IPS-NIHi7 (cell line): ENCODE data around the gene ZBTB44.

Experiments
- DNase-seq: peaks from one replicate; pipeline ENCODE4 v3.0.0; 2012; ENCODE audit warnings: mixed read lengths; ENCODE audit errors: extremely low spot score

ZBTB44 gene

DNA sequence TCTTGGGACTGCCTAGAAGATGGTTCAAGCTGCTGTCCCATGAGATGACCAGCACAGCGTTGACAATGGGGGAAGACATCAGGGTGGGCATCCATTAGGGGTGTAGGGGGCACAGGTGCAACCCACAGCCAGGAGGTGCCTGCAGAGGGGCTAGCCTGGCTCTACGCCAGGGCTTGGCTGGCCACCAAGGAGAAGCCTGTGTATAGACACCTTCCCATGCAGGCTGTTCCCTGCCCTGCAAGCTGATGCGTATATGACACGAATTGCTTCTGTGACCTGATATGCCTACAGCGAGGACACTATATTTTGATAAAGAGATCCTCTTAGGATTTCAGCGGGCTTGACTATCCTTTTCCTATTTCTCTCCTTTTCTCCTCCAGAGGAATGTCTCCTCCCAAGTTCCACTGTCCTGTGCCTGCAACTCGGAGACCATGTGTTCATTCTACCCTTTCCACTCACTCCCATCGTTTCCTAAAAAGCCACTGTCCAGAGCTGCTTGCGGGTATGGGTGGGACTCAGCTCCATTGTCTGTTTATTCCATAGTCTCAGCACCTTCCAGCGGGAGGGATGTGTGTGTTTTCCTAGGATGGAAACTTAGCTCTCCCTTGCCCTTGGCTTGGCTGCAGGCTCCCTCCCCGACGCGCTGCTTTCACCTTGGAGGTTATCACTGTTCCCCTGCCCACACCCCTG is 99.0 kb downstream of the ZBTB44 start:
- peak; percentile 8 for DNase-seq

DNA sequence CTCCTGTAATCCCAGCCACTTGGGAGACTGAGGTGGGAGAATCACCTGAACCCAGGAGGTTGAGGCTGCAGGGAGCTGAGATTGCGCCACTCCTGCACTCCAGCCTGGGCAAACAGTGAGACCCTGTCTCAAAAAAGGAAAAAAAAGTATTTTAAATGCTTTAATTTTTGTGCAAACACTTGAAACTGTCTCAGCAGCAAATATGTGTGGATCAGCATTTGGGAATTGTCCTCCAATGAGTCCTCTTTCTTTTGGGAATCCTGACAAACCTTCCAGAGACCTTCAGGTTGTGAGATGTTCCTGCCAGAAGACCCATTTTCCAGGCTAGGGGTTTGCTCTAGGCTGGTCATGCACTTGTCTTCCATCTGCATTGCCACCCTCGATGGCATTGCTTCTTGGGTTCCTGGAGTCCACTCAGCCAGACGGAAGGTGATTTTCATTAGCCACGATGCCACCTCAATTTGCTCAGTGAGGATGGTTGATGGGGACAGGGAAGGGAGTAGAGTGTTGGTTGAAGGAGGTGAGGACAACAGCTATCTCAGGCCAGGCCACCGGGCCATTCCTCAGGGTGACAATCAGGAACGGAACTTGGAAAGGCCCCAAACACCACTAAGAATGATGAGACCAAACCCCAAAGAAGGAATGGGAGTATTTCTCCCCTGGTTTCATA is 99.7 kb downstream of the ZBTB44 start:
- DNase-seq = peak; percentile 4

DNA sequence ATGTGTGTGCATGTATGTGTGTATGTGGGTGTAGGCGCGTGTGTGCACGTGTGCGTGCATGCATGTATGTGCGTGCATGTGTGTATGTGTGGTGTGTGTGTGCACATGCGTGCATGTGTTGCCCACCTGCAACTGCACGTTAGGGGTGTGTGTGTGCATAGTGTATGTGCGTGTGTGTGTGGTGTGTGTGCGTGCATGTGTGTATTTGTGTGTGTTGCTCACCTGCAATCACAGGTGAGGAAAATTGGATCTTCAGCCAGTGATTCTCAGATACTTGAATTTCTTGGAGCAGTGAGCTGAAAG is 100.8 kb downstream of the ZBTB44 start:
- DNase-seq = no peak

DNA sequence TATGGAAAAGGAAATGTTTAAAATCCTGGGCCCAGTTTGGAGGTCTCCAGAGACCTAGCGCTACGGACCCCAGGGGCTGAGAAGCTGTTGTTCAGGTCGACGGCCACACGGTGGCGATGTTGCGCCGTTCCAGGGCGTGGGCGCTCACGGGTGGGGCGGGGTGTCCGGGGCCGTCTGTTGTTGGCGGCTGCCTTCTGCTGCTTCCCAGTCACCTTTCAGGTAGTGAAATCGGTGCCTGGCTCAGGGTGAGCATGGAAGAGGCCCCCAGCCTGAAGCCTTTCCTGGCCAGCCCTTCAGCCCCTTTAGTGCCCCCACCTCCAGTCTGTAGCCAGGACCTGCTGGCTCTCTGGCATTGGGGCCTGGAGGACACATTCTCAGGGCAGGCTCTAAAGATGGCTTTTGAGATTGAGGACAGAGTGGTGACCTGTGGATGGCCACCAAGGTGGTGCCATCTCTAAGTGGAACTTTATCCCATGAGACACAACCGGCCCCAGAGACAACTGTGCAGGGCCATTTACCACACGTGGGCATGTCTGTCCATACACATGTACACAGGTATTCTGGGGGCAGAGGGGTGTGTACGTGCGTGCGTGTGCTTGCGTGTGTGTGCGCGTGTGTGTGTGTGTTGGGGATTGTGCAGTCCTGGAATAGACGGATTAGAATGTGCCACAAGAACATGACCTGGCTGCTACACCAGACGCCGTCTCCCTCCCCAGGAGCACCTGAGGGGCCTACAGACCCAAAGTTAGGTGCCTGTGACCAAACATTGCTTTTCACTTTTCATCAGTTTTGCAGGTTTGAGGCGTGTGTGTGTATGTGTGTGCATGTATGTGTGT is 101.4 kb downstream of the ZBTB44 start:
- DNase-seq = peak; percentile 94

DNA sequence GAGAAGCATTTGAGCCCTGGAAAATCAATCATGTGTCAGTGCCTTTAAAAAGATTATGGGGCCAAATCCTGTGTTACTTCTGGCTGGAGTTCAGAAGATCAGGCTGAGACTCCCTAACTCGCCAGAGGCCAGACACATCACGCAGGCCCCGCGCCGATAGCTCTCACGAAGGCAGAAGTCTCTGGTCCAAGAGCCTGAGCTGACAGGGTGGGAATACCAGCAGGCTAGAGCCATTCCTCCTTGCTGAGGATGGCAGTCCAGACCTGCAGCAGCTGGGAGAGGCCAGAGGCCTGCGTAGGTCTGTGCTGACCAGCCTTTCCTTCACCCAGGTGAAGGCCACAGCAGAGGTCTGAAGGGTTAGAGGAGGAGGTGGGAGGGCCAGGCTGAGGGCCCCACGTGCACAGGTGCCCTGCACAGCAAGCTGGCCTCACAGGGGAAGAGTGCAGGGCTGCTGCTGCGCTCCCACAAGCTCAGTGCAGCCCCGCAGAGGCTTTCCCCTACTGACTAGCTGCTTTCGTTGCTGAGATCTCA is 102.2 kb downstream of the ZBTB44 start:
- DNase-seq = peak; percentile 14

DNA sequence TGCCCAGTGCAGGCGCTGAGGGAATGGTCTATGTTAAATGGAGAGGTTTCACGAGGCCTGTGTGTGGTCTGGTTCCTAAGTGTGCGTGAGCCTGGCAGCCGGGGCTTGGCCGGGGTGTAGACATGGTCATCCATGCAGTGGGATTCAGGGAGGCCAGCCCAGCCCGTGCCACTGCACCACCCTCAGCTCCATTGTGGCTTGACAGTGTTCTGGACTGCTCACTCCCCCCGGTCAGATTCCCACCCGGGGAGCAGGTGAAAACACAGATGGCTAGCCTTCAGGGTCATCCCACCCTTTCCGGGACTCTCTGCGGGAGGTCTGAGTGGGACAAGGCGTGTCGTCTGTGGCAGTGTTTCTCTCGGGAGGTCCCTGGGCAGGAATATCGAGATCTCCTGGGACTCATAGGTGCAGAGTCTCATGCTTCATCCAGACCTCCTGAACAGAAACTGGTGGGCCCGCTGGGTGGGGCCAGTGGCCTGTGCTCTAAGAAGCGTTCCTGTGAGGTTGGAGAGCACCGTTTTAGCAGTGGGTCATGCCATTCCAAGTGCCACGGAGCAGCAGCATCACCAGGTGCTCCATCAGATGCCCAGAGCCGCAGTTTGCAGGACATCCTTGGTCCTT is 102.8 kb downstream of the ZBTB44 start:
- peak; percentile 7 for DNase-seq

DNA sequence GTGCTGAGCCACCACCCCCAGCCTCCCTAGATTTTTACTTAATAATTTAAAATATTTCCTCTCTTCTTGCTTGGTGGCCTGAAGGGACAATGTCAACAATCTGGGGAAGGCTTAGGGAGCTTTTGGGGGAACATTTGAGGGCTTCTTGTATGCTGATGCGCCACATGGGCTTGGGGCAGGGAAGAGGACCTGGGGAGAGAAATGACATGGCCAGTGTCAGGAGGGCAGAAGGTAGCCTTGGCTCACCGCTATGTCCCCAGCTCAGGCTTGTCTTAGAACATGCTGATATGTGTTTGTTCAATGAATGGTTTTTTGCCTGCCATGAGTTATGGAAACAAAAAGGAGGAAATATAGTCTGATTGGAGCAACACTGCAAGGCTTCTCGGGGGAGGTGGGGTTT is 103.6 kb downstream of the ZBTB44 start:
- peak; percentile 2 for DNase-seq

DNA sequence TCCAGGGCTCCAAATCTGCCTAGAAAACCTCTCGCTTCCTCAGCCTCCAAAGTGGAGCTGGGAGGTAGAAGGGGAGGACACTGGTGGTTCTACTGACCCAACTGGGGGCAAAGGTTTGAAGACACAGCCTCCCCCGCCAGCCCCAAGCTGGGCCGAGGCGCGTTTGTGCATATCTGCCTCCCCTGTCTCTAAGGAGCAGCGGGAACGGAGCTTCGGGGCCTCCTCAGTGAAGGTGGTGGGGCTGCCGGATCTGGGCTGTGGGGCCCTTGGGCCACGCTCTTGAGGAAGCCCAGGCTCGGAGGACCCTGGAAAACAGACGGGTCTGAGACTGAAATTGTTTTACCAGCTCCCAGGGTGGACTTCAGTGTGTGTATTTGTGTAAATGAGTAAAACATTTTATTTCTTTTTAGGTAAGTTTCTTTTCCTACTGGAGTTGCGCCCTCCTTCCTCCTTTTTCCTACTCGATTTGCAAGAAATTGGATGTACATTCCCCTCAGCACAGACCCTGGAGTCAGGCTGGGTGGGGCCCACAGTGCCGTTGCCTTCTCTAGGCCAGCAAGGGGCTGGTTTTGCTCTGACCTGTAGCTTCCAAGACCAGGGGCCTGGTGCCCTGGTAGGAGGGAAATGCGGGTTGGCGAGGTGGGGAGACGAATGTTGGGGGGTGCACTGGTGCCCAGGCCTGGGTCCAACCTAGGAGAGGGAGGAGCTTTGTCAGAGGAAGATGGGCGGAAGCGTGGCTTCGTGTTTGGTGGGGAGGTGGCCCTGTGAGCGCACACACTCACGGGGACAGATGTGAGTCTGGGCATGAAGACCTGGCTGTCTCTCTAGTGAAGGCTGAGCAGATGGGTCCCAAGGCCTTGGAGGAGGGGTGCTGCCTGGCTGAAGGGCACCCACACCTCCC is 104.5 kb downstream of the ZBTB44 start:
- DNase-seq = no peak

DNA sequence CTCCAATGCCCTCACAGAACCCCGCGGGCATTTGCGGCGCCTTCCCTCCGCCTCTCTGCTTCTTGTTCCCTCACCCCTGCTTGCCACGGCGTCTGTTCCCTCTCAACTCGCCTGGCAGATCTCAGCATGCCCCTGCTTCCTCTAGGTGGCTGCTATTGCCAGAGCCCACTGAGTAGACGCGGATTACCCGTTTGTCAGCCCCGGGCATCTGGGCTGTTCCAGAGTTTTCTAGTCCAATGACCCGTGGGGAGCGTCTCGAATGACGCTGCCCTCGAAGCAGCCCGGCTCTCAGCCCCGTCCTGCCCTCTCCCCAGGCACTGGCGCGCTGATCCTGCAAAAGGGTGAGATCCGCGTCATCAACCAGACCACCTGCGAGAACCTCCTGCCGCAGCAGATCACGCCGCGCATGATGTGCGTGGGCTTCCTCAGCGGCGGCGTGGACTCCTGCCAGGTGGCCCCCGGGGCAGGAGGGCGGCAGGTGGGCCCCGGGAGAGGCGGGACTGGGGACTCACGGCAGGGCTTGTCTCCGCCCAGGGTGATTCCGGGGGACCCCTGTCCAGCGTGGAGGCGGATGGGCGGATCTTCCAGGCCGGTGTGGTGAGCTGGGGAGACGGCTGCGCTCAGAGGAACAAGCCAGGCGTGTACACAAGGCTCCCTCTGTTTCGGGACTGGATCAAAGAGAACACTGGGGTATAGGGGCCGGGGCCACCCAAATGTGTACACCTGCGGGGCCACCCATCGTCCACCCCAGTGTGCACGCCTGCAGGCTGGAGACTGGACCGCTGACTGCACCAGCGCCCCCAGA is 105.4 kb downstream of the ZBTB44 start:
- no peak for DNase-seq

DNA sequence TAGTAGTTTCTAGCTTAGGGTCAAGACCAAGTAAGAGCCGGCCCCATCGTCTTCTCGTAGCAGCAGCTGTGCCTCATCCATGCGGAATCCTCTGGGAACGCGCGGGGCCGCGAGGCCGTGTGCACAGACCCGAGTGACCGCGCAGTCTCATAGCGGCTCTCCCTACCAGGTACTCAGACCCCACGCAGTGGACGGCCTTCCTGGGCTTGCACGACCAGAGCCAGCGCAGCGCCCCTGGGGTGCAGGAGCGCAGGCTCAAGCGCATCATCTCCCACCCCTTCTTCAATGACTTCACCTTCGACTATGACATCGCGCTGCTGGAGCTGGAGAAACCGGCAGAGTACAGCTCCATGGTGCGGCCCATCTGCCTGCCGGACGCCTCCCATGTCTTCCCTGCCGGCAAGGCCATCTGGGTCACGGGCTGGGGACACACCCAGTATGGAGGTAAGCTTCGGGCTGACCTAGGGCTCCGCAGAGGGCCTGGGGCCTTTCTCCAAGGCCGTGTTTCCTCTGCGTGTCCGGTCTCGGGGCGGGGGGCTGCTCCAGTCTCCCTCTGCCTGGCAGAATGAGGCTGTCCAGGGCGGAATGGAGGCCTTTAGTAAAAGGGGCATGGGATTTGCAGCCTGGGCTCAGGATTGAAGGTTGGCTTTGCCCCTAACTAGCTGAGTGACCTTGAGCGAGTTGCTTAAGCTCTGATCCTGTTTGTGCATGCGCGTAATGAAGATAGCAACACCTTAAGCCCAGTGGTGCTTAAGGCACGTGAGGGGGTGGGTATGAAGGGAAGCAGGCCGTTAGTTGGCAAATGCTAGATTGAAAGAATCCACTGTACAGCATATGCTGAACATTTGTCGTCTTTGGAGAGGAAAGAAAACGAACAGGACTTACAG is 106.2 kb downstream of the ZBTB44 start:
- no peak for DNase-seq

DNA sequence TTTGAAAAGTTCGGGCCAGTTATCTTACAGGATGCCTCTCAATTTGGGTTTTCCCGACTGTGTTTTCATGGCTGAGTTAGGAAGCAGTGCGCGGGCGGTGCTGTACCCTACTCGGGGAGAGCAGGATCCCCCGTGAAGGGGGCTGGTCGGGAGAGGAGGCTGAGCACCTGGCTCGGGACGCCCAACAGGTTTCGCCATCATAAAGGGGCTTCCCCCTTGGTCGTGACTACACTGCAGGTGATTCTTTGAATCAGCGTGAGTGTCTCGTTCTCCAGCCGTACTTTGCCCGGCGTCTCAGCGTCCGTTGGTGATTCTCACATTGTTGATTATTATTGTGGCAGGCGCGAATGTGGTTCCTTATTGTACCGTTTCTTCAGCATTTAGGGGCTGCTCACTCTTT is 108.6 kb downstream of the ZBTB44 start:
- no peak for DNase-seq

DNA sequence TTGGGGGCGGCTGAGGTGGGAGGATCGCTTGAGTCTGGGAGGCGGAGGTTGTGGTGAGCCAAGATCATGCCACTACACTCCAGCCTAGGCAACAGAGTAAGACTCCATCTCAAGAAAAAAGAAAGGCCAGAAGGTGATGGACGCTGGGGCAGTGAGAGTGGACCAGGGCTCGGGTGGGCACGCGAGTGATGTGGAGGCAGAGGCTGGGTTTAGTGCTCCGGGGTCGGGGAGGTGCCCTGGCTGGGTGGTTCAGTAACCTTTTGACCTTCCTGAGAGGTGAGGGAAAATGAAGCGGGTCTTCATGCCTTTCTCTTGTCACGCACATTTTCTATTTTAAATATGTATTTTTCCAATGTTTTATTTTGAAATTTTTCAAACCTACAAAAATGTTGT is 110.0 kb downstream of the ZBTB44 start:
- DNase-seq = no peak

DNA sequence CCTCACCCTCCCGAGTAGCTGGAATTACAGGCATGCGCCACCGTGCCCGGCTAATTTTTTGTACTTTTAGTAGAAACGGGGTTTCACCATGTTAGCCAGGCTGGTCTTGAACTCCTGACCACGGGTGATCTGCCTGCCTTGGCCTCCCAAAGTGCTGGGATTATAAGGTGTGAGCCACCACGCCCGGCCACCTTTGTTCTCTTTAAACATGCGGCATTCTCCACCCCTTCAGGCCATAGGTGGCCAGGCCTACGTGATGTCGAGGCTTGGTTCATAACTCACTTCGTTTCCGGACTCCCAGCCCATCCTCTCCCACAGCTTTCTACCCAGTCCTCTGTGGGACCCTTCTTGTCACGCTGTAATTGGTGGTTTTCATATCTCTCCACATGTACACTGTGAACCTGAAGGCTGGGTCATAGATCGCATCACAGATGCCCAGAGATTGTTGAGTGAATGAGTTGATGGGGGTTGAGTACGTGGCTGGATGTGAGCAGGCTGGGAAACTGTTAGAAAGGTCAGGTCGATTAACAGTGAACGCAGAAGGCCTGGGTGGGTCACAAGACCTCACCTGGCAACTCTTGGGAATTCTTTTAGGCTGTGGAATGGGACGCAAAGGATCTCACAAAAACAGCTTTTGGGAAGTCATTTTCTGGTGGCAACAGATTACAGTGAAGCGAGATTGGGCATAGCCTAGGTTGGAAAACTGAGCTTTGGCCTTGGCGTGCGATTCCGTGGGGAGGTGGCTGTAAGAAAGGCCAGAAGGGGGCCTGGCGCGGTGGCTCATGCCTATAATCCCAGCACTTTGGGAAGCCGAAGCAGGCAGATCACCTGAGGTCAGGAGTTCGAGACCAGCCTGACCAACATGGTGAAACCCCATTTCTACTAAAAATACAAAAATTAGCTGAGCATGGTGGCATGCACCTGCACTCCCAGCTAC is 110.7 kb downstream of the ZBTB44 start:
- no peak for DNase-seq

DNA sequence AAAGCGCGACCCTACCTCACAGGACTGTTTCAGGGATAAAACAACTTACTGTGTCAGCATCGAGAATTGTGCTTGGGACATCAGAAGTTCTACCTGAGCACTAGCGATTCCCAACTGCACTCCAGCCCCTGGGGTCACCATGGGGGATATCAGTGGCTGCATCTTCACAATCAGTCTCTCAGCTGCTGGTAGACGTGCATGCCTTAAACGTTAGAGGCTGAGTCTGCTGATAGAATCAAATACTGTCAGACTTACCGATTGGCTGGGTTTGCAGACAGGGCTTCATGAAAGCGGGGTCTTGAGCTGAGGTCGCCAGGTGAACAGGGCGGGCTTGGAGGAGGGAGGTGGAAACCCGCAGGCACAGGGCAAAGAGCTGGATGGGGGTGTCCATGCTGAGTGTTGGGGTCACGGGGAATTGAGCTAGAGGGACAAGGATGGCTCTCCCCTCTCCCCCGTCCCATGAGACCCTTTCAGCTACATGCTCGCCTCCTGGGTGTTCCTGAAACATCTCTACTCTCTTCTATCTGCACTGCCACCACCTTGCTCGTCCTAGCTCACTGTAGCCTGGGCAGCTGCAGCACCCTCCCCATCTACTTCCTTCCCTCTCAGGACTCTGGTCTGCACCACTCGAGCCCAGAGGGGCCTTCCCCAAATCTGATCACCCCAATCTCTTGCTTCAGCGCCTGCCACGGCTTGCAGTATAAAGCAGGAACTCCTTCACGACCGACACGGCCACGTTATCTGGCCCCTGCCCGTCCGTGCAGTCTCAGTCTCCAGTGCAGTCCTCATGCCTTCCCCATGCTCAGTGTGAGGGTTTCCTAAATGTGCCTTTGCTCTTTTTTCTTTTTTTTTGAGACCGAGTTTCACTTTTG is 111.7 kb downstream of the ZBTB44 start:
- DNase-seq = no peak

DNA sequence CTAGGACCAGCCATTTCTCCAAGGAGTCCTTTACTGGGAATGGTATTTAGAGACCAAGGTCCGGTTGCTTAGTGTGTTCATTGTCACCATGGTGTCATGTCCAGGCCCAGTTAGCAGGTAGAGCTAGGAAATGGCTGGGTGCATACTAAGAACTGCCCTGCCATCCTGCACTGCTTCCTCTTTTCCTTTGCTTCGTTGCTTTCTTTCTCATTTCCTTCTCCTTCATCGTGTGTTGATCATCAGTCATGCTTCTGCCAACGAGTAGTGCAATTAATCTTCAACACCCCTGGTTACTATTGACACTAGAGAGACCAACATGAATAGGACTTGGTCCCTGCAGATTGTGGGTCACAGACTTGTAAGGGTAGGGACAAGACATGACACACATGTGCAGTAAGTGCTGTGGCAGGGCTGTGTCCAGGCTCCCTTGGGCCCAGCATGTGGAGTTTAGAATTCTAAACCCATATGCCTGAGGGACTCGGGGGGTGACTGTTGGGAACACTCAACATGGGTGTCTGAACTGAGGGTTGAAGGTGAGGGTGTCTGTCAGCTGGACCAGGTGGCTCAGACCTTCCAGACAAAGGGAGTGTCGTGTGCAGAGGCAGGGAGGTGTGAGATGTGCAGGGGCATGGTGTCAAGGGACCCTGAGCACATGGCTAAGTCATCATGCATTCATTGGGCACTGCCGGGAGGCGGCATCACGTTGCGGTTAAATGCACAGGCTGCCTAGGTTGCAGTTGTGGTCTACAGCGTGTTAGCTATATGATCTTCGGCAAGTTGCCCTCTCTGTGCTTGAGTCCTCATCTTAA is 112.5 kb downstream of the ZBTB44 start:
- DNase-seq = no peak

DNA sequence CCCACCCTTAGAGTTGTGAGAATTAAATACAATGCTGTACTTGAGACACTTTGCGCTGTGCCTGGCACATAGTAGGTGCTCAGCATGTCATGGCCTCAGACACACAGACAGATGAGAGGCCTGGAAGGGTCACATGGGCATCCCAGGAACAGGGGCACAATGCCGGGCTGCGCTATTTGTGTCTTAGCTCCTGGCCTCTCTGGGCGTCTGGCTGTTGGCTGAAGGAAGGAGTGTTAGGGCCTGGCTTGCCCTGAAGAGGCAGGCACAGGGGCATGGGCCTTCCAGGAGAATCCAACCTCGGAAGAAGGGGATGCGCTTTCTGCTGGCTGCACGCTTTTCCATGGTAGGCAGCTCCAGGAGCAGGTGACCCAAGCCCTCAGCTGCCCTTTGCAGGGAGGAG is 113.7 kb downstream of the ZBTB44 start:
- DNase-seq = no peak
